Left lung (tissue), 10 donors: ENCODE results near the gene HDAC3. TPM values are rescaled to one million over a fixed set of nuclear protein-coding genes. Genes with fewer than 3 reads are reported as not detected.

Experiments
- ATAC-seq: fragments of 200-7000 bp; cut with Tn5 transposase; one replicate; pipeline ENCODE4 v1.9.1; 2020; ENCODE audit warnings: moderate library complexity
- DNase-seq, 4 donors: peaks; one replicate each; pipeline ENCODE4 v3.0.0-alpha.2; 2013 to 2020
- H3K27ac ChIP-seq, 2 donors: fragments of 200-600 bp; sonication (generic) in 1 of 2; one replicate each; pipeline versions ENCODE4 v1.5.0 to v1.8.0; 2020 to 2021
- H3K27me3 ChIP-seq, 2 donors: fragments of 200-600 bp; sonication (generic) in 1 of 2; one replicate each; pipeline versions ENCODE4 v1.5.0 to v1.8.0; 2020 to 2021
- H3K36me3 ChIP-seq, 2 donors: fragments of 200-600 bp; sonication (generic) in 1 of 2; one replicate each; pipeline versions ENCODE4 v1.5.0 to v1.8.0; 2020 to 2021
- H3K4me1 ChIP-seq, 2 donors: fragments of 200-600 bp; one replicate each; pipeline ENCODE4 v1.8.0; 2021
- H3K4me3 ChIP-seq, 2 donors: fragments of 200-600 bp; sonication (generic) in 1 of 2; one replicate each; pipeline versions ENCODE4 v1.5.0 to v1.8.0; 2020 to 2021; ENCODE audit warnings: mild to moderate bottlenecking in 1 of 2
- H3K9me3 ChIP-seq, 2 donors: fragments of 200-600 bp; sonication (generic) in 1 of 2; one replicate each; pipeline versions ENCODE4 v1.5.0 to v1.8.0; 2020 to 2021
- CTCF ChIP-seq, 2 donors: fragments of 200-600 bp; sonication (generic) in 1 of 2; IDR thresholded peaks; one replicate each; pipeline versions ENCODE4 v1.5.0 to v1.8.0; 2021; ENCODE audit warnings: antibody characterized with exemption in 2 of 2
- intact Hi-C, 2 donors: fragments of 100-400 bp; cut with DNase I; formaldehyde crosslinking; loops; one replicate each; pipeline versions ENCODE4 v1.11.2 to v1.14.2; 2022
- polyA plus RNA-seq, 6 donors: library from polyadenylated mRNA; unstranded; fragments of 120-200 nt; gene quantifications; one replicate each; pipeline ENCODE4 v1.2.1, GENCODE V29; 2013; ENCODE audit not compliant: insufficient read length in 6 of 6
- total RNA-seq, 2 donors: library from RNA; stranded (reverse); fragmentation: NEBNext Ultra II Directional; extraction: Animal tissue kit (Norgen Biotek cat#: 25700); gene quantifications; one replicate each; pipeline ENCODE4 v1.2.1, GENCODE V29; 2021
- donor health status: DM: no; HTN: yes; CAD: no.
- donor health status: DM: no; HTN: no; CAD: no.

HDAC3 gene
- total and polyA plus RNA-seq, 8 donors, result 41.2 to 120 (median 112) TPM

- peaks cover 3 to 9% of the 10 kb centered on the region in 2 donors for H3K4me1 ChIP-seq
- H3K27me3 ChIP-seq, result no peaks in the 10 kb centered on the region
- no peak for DNase-seq
- no peaks in the 10 kb centered on the region for H3K9me3 ChIP-seq
- H3K27ac ChIP-seq, result no peak overlapping the region
- H3K4me3 ChIP-seq, result no peak overlapping the region
- no peak for ATAC-seq
- intact Hi-C loops, result no loop called here
- no peak for TF ChIP-seq CTCF (IDR thresholded peaks at IDR 0.05)
- H3K36me3 ChIP-seq, result peaks cover 0 to 67% of the 10 kb centered on the region in 2 donors
Observed at GRCh38 chr5:141662028-141662427, 25.4 kb upstream of the HDAC3 start.

- no peak for TF ChIP-seq CTCF (IDR thresholded peaks at IDR 0.05)
- no peaks in the 10 kb centered on the region for H3K27me3 ChIP-seq
- no peak overlapping the region for H3K4me3 ChIP-seq
- H3K36me3 ChIP-seq, result peaks cover 0 to 84% of the 10 kb centered on the region in 2 donors
- ATAC-seq (no peak), DNase-seq (no peak)
- no peaks in the 10 kb centered on the region for H3K9me3 ChIP-seq
- intact Hi-C loops, result no loop called here
- no peak overlapping the region for H3K27ac ChIP-seq
- no peaks in the 10 kb centered on the region for H3K4me1 ChIP-seq
Observed at GRCh38 chr5:141657937-141658545, 21.4 kb upstream of the HDAC3 start.

GRCh38 chr5:141657404-141657803, 20.8 kb upstream of the HDAC3 start:
- Histone ChIP-seq H3K4me1 (no peaks in the 10 kb centered on the region), H3K36me3 (peaks cover 0 to 79% of the 10 kb centered on the region in 2 donors), H3K9me3 (no peaks in the 10 kb centered on the region), H3K4me3 (no peak overlapping the region), H3K27ac (no peak overlapping the region), H3K27me3 (no peaks in the 10 kb centered on the region)
- ATAC-seq (no peak), DNase-seq (no peak)
- TF ChIP-seq CTCF (IDR thresholded peaks at IDR 0.05), result no peak
- intact Hi-C loops, result no loop called here

- DNase-seq, result no peak
- ATAC-seq, result no peak
- peaks cover 0 to 9% of the 10 kb centered on the region in 2 donors for H3K4me1 ChIP-seq
- H3K36me3 ChIP-seq, result peaks cover 0 to 69% of the 10 kb centered on the region in 2 donors
- no peak overlapping the region for H3K4me3 ChIP-seq
- H3K27me3 ChIP-seq, result no peaks in the 10 kb centered on the region
- H3K27ac ChIP-seq, result no peak overlapping the region
- no peaks in the 10 kb centered on the region for H3K9me3 ChIP-seq
- intact Hi-C loops, result no loop called here
- no peak for TF ChIP-seq CTCF (IDR thresholded peaks at IDR 0.05)
Observed at GRCh38 chr5:141656396-141656795, 19.7 kb upstream of the HDAC3 start.

GRCh38 chr5:141655020-141655419, 18.4 kb upstream of the HDAC3 start:
- intact Hi-C loops, result no loop called here
- Histone ChIP-seq H3K4me1 (peaks cover 0 to 21% of the 10 kb centered on the region in 2 donors), H3K36me3 (peaks cover 0 to 66% of the 10 kb centered on the region in 2 donors), H3K27me3 (no peaks in the 10 kb centered on the region), H3K27ac (no peak overlapping the region), H3K4me3 (no peak overlapping the region), H3K9me3 (no peaks in the 10 kb centered on the region)
- ATAC-seq (no peak), DNase-seq (no peak)
- no peak for TF ChIP-seq CTCF (IDR thresholded peaks at IDR 0.05)
